Stimulated activated CD4-positive, alpha-beta T cell treated with anti-CD3 and anti-CD28 coated beads, Interleukin-12 subunit alpha, Interleukin-12 subunit beta, amount 100 ng/mL, for 48 hours (primary cell): ENCODE data around the gene CDK5RAP2.
"Not testable (repeated sequence)": the region's sequence is repeated elsewhere in the genome, so short reads cannot be mapped to it uniquely, and the experiment has no call there.

ENCODE experiments used
- DNase-seq, 3 donors: peaks; one replicate each; pipeline ENCODE4 v3.0.0-alpha.2; 2020; ENCODE audit warnings: low read depth in 2 of 3, low spot score in 1 of 3

Gene CDK5RAP2

DNA sequence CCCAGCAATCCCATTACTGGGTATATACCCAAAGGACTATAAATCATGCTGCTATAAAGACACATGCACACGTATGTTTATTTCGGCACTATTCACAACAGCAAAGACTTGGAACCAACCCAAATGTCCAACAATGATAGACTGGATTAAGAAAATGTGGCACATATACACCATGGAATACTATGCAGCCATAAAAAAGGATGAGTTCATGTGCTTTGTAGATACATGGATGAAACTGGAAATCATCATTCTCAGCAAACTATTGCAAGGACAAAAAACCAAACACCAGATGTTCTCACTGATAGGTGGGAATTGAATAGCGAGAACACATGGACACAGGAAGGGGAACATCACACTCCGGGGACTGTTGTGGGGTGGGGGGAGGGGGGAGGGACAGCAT, 64.0 kb downstream of the CDK5RAP2 start:
- not testable (repeated sequence) for DNase-seq

DNA sequence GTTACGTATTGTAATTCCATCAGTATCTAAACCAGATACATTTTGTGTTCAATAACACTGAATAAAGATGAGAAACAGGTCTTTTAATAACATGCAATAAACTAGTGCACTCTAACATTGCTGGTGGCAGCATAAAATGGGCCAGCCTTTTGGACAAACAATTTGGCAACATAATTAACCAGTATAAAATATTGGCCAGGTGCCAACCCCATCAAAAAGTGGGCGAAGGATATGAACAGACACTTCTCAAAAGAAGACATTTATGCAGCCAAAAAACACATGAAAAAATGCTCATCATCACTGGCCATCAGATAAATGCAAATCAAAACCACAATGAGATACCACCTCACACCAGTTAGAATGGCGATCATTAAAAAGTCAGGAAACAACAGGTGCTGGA, 64.5 kb downstream of the CDK5RAP2 start:
- not testable (repeated sequence) for DNase-seq

DNA sequence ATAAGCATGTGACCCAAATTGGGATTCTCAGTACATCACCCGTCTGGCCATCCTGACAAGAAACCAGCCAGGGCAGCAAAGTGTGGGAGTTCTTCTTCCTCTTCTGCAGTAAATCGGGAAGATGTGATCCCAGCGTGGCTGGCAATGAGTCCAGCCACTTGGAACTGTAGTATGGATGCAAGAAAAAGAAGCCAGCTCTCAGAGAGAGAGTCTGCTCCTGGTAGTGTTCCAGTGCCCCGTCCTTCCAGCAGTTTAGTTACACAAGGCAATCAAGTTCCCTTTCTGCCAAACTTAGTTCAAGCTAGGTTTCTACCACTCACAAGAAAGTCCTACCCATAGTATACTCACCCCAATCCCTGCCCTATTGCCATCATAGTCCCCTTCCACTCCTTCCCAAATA, 65.6 kb downstream of the CDK5RAP2 start:
- no peak for DNase-seq

DNA sequence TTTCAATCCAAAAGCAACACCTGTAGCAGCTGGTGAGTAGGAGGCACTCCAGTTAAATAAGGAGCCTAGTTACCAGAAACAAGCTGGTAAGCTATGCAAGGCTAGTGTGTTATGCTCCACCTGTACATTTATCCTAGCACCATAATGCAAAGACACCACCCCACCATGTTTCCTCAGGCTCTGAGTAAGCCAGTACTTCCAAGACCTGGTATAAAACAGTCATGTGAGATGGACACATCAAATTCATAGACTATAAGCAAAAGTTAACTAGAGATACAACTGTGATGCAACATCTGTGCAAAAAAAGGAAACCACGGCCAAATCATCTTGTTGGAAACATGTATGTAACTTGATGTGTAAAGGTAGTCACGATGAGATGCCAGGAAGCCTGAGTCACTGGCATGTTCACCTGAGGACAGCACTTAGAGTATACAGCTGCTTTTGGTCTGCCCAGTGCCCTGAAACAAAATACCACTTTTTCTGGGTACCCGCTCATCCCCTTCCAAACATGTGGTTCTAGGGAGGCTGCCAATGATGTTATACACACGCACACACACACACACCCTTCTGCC, 66.1 kb downstream of the CDK5RAP2 start:
- no peak for DNase-seq

DNA sequence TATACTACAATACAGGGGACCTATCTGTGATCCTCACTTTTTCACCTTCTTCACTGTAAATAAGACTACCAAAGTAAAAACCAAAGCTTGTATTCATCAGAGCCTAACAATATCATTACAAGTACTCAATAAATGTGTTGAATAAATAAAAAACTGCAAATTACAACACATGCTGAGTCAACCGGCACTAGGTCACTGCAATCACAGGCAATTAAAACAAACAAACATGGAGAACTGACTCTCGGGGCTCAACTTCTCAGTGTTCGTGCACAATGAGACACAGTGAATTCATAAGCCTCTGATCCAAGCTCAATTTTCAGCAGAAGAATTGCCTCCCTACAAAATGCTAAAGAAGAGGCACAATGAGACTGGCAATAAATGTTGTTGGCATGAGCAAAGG, 69.2 kb downstream of the CDK5RAP2 start:
- DNase-seq = no peak

DNA sequence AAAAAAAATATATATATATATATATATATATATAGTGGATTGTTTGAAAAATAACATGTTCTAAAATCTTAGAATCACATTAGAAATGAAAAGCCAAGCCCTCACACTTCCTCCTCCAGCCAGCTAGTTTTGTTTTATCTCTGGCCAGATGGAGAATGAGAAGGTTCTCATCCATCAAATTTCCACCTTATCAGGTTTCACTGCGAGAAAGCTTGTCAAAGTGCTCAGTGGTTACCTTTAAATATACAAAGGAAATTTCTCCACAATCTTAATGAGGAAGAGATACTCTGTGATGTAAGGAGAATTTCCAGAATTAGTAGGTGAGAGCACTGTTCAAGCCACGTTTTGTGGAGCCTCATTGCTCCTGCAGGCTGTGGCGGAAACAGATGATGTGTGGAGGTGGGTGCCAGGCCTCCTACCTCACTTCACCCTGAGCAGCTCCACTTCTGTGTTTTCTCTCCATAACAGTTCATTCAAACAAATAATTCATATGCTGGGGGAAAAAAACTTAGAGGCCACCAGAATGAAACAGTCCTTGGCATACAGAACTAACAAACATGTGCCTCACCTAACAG, 71.9 kb downstream of the CDK5RAP2 start:
- no peak for DNase-seq

DNA sequence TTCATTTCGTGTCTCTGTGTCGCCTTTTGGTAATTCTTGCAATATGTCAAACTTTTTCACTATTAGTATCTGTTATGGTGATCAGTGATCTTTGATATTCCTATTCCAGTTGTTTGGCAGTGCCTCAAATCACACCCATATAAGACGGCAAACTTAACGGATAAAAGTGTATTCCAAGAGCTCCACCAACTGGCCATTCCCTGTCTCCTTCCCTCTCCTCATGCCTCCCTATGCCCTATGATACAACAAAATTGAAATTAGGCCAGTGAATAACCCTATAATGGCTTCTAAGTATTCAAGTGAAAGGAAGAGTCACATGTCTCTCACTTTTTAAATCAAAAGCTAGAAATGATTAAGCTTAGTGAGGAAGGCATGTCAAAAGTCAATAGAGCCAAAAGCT, 74.8 kb downstream of the CDK5RAP2 start:
- no peak for DNase-seq

DNA sequence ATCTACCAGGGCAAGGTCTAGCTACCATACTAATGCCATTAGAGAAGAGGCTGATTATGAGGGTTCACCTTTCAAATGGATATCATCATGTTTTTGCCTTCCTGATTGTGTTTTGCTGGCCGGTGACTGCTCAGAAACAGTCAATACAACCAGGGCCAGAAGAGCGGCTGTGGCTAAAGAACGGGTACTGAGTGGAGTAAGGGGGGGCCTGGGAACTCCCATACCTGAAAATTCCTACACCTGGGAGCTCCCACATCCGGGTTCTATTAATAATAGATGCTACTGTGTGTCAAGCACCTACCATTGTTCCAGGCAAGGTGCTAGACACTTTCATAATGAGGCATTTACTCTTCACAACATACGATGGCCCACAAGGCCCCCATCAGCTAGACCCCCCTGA, 79.2 kb downstream of the CDK5RAP2 start:
- no peak for DNase-seq

DNA sequence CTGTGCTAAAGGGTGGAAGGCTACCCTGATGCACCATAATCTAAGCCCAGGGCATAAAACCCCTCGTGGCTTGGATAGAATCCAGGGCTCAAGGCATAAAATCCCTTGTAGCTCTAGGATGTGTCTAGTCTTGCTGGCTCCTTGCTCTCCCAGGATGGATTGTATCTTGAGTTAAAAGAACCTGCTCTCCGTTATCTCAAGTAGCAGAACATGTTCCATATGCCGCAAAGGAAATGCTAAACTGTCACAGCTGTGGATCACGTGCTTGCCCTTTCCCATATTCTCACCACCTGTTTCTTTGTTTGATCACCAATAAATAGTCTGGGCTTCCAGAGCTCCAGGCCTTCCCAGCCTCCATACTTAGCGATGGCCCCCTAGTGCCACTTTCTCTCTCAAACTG, 82.1 kb downstream of the CDK5RAP2 start:
- DNase-seq = not testable (repeated sequence)

DNA sequence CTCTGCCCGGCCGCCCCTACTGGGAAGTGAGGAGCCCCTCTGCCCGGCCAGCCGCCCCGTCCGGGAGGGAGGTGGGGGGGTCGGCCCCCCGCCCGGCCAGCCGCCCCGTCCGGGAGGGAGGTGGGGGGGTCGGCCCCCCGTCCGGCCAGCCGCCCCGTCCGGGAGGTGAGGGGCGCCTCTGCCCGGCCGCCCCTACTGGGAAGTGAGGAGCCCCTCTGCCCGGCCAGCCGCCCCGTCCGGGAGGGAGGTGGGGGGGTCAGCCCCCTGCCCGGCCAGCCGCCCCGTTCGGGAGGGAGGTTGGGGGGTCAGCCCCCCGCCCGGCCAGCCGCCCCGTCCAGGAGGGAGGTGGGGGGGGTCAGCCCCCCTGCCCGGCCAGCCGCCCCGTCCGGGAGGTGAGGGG, 83.5 kb downstream of the CDK5RAP2 start:
- DNase-seq = not testable (repeated sequence)

DNA sequence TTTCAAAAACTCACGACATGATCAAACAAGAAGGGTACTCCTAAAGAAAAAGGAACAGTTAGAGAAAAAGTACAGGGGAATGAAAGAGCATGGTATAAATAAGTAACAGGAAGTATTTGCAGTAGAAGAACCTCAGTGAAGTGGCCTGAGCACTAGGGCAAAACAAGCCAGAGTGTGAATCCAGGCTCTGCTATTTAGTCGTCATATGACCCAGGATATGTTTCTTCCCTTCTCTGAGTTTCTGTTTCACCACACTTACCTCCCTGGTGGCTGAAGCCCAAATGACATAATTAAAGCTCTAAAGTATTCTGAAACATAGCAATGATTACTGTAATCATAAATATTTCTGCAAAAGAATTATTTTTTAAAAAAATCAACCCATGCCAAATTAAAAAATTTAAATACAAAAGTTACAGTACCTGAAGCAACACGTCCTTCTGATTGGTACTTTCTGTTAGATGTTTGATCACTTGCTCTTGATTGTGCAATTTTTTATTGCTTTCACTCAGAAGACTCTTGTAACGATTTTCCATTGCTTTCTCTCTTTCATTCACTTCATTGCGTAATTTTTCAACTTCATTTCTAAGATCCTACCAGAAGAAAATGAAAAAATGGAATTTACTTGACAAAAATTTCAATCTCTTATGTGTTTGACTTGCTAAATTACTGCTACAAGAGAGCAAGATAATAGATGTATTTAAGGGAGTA, 88.9 kb downstream of the CDK5RAP2 start:
- no peak for DNase-seq

DNA sequence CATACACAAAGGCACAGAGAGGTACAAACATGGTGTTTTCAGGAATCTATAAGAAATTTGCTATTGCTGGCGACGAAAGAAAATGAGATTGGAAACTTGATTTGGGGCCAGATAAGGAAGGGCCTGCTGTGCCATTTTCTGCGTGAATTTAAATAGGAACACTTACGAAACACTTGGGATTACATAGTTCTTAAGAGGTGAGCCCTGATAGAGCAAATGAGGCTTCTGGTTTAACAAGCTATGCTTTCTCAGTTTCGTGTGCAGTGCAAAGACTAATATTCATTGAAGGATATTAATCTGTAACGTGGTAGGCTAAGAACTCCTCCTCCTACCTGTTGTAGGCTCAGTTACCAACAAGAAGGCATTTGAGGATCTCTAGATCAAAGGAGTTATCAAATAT, 93.1 kb downstream of the CDK5RAP2 start:
- no peak for DNase-seq

DNA sequence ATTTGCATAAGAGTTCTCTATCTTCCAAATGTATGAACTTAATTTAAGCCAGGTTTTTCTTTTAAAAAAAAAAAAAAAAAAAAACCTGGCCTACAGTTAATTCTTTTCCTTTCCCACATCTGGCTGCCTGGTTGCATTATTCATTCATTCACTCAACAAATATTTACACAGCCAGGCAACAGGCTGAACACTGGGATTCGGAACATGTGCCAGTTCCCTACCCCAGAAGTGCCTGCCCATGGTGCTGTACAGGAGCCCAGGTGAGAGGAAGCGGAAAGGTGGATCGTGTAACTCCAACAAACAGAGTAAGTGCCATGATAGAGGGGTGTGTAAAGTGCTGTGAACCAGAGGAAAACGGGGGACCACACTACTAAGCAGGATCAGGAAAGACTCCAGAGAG, 93.6 kb downstream of the CDK5RAP2 start:
- DNase-seq = no peak

DNA sequence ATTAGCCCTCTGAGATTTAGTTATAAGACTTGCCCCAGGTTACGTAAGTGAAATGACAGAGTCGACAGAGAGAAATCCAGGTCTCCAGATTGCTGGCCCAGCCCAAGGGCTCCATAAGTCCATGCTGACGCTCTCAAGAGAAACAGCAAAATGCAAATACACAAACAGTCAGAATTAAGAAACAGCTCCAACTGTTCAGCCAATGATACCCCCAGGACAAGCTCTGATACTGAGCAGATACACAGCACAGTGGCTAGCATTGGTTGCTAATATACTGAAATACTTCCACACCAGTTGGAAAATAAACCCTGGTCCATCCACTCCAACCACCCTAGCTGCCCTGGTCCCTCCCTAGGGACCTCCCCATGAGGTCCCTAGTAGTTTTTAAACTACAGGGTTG, 94.2 kb downstream of the CDK5RAP2 start:
- no peak for DNase-seq

DNA sequence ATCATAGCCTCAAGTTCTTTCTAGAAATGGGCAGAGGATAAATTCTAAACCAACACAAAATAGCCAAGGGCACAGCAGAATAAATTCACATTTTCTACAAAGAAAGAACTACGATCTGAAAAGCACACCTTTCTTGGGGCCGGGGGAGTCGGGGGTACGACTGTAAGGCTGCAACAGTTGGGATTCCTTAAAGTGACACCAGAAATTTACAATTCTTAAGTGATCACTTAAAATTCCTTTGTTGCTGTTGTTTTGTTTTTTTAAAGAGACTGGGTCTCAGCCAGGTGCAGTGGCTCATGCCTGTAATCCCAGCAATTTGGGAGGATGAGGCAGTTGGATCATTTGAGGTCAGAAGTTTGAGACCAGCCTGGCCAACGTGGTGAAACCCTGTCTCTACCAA, 95.8 kb downstream of the CDK5RAP2 start:
- no peak for DNase-seq

DNA sequence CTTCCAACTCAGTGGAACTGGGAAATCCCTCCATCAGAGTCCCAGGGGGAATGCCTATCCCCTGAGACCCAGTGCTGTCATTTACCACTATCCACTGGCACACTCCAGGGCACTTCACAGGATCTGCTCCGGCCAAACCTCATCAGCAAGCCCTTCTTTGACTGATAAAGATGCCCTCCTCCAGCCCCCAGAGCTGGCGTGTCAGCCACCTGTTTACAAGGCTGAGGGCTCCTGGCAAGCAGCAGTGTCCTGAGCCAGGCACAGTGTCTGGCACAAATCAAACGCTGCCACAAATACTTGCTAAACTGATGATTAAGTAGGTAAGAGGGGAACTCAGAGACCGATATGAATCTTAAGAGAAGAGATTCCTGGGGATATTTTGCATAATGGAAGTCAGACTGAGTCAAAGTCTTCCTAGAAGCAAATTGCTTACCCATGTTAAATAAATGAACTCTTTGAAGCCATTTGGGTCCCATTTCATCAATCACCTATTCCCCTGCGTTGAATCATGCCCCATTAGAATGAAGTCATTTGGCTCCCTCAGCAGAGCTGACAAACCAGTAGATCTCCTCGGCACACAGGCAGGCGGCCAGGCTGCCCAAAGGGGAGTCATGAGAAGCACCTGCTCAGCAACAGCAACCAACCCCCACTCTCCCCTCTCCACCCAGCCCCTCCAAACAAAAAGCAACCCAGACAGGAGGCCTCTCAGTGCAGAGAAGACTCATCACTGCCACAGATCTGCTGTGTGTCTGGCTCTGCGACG, 97.4 kb downstream of the CDK5RAP2 start:
- DNase-seq = no peak

DNA sequence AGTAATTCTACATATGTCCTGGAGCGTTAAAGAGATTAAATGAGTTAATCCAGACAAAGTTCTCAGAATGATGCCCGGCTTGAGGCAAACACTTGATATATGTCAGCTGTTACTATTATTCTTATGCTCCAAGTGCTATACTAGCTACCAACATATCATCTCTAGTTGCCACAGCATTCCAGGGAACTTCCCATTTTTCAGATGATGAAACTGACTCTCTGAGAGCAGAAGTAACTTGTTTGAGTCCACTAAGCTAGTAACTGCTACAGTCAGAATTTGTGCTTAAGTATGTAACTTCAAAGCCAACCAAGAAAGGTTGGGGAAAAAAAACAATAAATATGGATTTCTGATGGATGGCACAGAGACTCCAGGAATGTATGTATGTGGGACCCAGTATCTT, 98.1 kb downstream of the CDK5RAP2 start:
- DNase-seq = no peak

DNA sequence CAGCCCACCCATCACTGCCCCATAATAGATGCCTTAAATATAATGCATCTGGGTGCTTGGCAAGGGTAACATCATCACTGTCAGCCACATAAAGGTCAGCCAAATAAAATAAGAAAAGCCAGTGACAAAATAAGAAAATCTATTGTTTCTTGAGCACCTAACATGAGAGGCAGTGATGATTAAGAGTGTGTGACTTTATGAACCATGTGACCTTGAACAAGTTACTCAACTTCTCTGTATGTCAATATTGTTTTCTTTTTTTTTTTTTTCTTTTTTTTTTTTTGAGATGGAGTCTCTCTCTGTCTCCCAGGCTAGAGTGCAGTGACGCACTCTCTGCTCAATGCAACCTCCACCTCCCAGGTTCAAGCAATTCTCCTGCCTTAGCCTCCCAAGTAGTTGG, 98.7 kb downstream of the CDK5RAP2 start:
- DNase-seq = no peak

DNA sequence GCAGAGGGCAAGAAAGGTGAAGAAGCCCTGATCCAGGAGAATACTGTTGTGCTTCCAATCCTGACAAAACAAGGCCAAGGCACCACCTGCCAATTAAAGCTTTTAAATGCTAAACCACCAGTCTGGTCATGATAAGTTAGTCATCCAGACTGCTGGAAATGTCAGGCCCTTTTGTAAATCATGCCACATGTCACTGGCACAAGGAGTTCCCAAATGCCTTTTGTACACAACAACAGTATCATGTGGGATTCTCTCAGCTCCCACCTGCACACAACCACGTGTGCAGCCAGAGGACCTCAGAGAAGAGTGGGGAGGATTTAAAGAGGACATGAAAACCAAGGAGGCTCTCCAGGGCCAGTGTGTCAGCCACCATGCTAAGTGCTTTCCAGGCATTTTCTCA, 99.3 kb downstream of the CDK5RAP2 start:
- no peak for DNase-seq

DNA sequence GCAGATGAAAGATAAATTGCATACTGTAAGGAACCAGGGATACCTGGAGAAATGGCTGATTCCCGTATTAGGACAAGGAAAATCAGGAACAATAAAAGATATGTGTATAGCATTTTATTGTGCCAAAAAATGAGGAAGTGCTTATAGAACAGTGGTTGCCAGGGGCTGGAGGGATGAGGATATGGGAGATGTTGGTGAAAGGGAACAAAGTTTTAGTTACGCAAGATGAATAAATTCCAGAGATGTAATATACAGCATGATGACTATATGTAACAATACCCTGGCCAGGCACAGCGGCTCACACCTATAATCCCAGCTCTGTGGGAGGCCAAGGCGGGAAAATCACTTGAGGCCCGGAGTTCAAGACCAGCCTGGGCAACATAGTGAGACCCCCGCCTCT, 101.8 kb downstream of the CDK5RAP2 start:
- no peak for DNase-seq

DNA sequence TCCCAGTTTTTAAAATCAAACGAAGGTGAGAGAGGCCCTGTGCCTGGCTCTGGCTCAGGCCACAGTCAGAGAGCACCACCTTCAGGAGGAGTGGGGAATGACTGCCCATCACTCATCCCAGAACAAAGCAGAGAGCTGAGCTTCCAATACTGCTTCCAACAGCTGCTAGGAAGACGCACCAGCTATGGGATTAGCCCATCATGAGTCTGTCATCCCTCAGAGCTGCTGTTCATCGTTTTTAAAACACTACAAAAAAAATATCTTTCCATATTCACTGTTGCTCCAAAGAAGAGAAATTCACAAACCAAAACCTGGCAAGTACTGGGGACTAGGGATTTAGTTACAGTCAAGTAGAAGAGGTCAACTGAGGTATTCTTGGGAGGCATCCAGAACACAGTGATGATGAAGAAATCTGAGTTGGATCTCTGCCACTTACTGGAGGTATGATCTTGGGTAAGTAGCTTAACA, 102.4 kb downstream of the CDK5RAP2 start:
- DNase-seq = peak in 2 of 3 donors; percentile 8 to 17

DNA sequence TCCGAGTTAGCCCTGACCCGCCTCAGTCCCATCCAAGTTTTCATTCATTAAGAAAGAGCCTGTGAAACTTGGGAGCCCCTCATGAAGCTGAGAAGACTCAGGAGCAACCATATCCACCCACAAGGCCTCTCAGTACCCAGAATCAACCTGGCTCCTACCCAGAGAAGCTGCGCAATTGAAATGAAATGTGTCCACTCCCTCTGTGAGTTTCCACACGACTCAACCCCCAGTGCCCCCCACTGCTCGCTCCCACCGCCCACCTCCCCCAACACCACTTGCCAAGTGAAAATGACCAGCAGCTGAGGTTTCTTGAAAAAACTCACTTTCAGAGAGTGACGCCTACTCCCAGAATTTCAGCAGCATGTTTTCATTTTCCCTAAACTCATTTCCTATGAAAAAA, 104.6 kb downstream of the CDK5RAP2 start:
- no peak for DNase-seq
